Measurements from ENCODE around the gene D2HGDH.
"Not testable (repeated sequence)": the region's sequence is repeated elsewhere in the genome, so short reads cannot be mapped to it uniquely, and the experiment has no call there.

Gene D2HGDH

GRCh38 chr2:241748468-241749256 lies 14.2 kb downstream of the D2HGDH start:
- DNase-seq (ENCODE audit: low read depth), result no peak

- DNase-seq (ENCODE audit: low read depth), result no peak
Observed at GRCh38 chr2:241750076-241750840, 15.8 kb downstream of the D2HGDH start.

GRCh38 chr2:241751152-241751551 lies 16.7 kb downstream of the D2HGDH start:
- DNase-seq (ENCODE audit: low read depth), result no peak

GRCh38 chr2:241751776-241752175 lies 17.3 kb downstream of the D2HGDH start:
- DNase-seq (ENCODE audit: low read depth), result no peak

- no peak for DNase-seq (ENCODE audit: low read depth)
Observed at GRCh38 chr2:241752253-241752652, 17.8 kb downstream of the D2HGDH start.

- no peak for DNase-seq (ENCODE audit: low read depth)
Observed at GRCh38 chr2:241752689-241753276, 18.4 kb downstream of the D2HGDH start.

- no peak for DNase-seq (ENCODE audit: low read depth)
Observed at GRCh38 chr2:241753493-241753892, 19.1 kb downstream of the D2HGDH start.

GRCh38 chr2:241754042-241754441 lies 19.6 kb downstream of the D2HGDH start:
- no peak for DNase-seq (ENCODE audit: low read depth)

- no peak for DNase-seq (ENCODE audit: low read depth)
Observed at GRCh38 chr2:241755166-241755565, 20.7 kb downstream of the D2HGDH start.

GRCh38 chr2:241755777-241756176 lies 21.3 kb downstream of the D2HGDH start:
- no peak for DNase-seq (ENCODE audit: low read depth)

- DNase-seq (ENCODE audit: low read depth), result no peak
Observed at GRCh38 chr2:241759067-241759807, 24.8 kb downstream of the D2HGDH start.

- not testable (repeated sequence) for DNase-seq (ENCODE audit: low read depth)
Observed at GRCh38 chr2:241759893-241760292, 25.5 kb downstream of the D2HGDH start.

GRCh38 chr2:241760301-241760771 lies 25.9 kb downstream of the D2HGDH start:
- DNase-seq (ENCODE audit: low read depth), result no peak

GRCh38 chr2:241762321-241762932 lies 28.0 kb downstream of the D2HGDH start:
- DNase-seq (ENCODE audit: low read depth), result no peak

- peak; percentile 68 for DNase-seq (ENCODE audit: low read depth)
Observed at GRCh38 chr2:241762933-241763369, 28.5 kb downstream of the D2HGDH start.

- DNase-seq (ENCODE audit: low read depth), result no peak
Observed at GRCh38 chr2:241763551-241764274, 29.3 kb downstream of the D2HGDH start.

- DNase-seq (ENCODE audit: low read depth), result no peak
Observed at GRCh38 chr2:241764275-241765241, 30.1 kb downstream of the D2HGDH start.

- DNase-seq (ENCODE audit: low read depth), result no peak
Observed at GRCh38 chr2:241767464-241768250, 33.2 kb downstream of the D2HGDH start.

- DNase-seq (ENCODE audit: low read depth), result no peak
Observed at GRCh38 chr2:241768251-241768711, 33.9 kb downstream of the D2HGDH start.
